Measurements from ENCODE around the gene ZNF341.

Gene ZNF341

GRCh38 chr20:33727806-33728205 is 4.0 kb upstream of the ZNF341 start:
- ChIA-PET POLR2A (no interaction called here), CTCF (interaction anchor here (0.7 kb wide), 1 partner anchor 522 kb away, joined by 6 read pairs; no protein-coding TSS in a partner anchor)
- peak; percentile 73 for TF ChIP-seq ZNF121 (tag by site-specific recombination; IDR thresholded peaks at IDR 0.05)
- TF ChIP-seq ZFHX2 (tag by site-specific recombination; conservative IDR thresholded peaks at IDR 0.05): no peak
- no peak for TF ChIP-seq ZNF514 (tag by site-specific recombination; IDR thresholded peaks at IDR 0.05)
- TF ChIP-seq RBAK (tag by site-specific recombination; IDR thresholded peaks at IDR 0.05): no peak
- no peak for TF ChIP-seq ZNF133 (tag by site-specific recombination; IDR thresholded peaks at IDR 0.05)
- no peak for TF ChIP-seq REPIN1 (tag by site-specific recombination; IDR thresholded peaks at IDR 0.05; ENCODE audit: low read depth)
- TF ChIP-seq ZBTB20 (tag by site-specific recombination; IDR thresholded peaks at IDR 0.05): no peak
- no peak for TF ChIP-seq ZBTB17 (tag by site-specific recombination; IDR thresholded peaks at IDR 0.05)

GRCh38 chr20:33728463-33728862 is 3.3 kb upstream of the ZNF341 start:
- CTCF ChIA-PET: no interaction called here
- TF ChIP-seq PRDM2 (tag by site-specific recombination; IDR thresholded peaks at IDR 0.05; ENCODE audit: borderline replicate concordance): no peak
- H3K4me3 ChIP-seq (ENCODE audit: low read depth, low read length): no peak overlapping the region
- H3K27ac ChIP-seq (ENCODE audit: extremely low read depth, low read depth, low read length): no peak overlapping the region
- POLR2A ChIA-PET: no interaction called here
- no peaks in the 10 kb centered on the region for H3K4me1 ChIP-seq (ENCODE audit: control insufficient read depth, insufficient read depth, low read length)
- H3K36me3 ChIP-seq (ENCODE audit: control insufficient read depth in 2 of 2, insufficient read depth in 1 of 2, low read length in 2 of 2): no peaks in the 10 kb centered on the region
- H3K9me3 ChIP-seq (ENCODE audit: control insufficient read depth, insufficient read depth, low read depth, low read length): no peaks in the 10 kb centered on the region

More at GRCh38 chr20:33727806-33728205, 4.0 kb upstream of the ZNF341 start:
- Histone ChIP-seq H3K4me3 (ENCODE audit: low read depth, low read length) (no peak overlapping the region), H3K9me3 (ENCODE audit: control insufficient read depth, insufficient read depth, low read depth, low read length) (no peaks in the 10 kb centered on the region), H3K4me1 (ENCODE audit: control insufficient read depth, insufficient read depth, low read length) (no peaks in the 10 kb centered on the region), H3K27ac (ENCODE audit: extremely low read depth, low read depth, low read length) (no peak overlapping the region), H3K36me3 (ENCODE audit: control insufficient read depth in 2 of 2, insufficient read depth in 1 of 2, low read length in 2 of 2) (no peaks in the 10 kb centered on the region)

- H3K4me3 ChIP-seq (ENCODE audit: low read depth, low read length): no peak overlapping the region
- no peaks in the 10 kb centered on the region for H3K36me3 ChIP-seq (ENCODE audit: control insufficient read depth in 2 of 2, insufficient read depth in 1 of 2, low read length in 2 of 2)
- H3K4me1 ChIP-seq (ENCODE audit: control insufficient read depth, insufficient read depth, low read length): no peaks in the 10 kb centered on the region
- ChIA-PET CTCF (no interaction called here), POLR2A (no interaction called here)
- H3K27ac ChIP-seq (ENCODE audit: extremely low read depth, low read depth, low read length): no peak overlapping the region
- no peak for TF ChIP-seq EGR2 (tag by site-specific recombination; IDR thresholded peaks at IDR 0.05; ENCODE audit: low read depth)
- TF ChIP-seq ZBTB21 (tag by site-specific recombination; IDR thresholded peaks at IDR 0.05): no peak
- TF ChIP-seq OSR2 (tag by site-specific recombination; IDR thresholded peaks at IDR 0.05): no peak
- no peak for TF ChIP-seq ZNF624 (tag by site-specific recombination; IDR thresholded peaks at IDR 0.05)
- TF ChIP-seq ZNF266 (tag by site-specific recombination; IDR thresholded peaks at IDR 0.05; ENCODE audit: low read depth): no peak
- no peak for TF ChIP-seq ZNF248 (tag by site-specific recombination; IDR thresholded peaks at IDR 0.05)
- TF ChIP-seq INSM2 (tag by site-specific recombination; IDR thresholded peaks at IDR 0.05): no peak
- TF ChIP-seq ZNF488 (tag by site-specific recombination; IDR thresholded peaks at IDR 0.05): no peak
- no peak for TF ChIP-seq ZNF324 (tag by site-specific recombination; IDR thresholded peaks at IDR 0.05)
- no peak for TF ChIP-seq ZNF19 (tag by site-specific recombination; IDR thresholded peaks at IDR 0.05; ENCODE audit: low read depth)
- no peak for TF ChIP-seq ZFP69B (tag by site-specific recombination; IDR thresholded peaks at IDR 0.05)
- no peak for TF ChIP-seq HOXC10 (CRISPR knock-in tag; IDR thresholded peaks at IDR 0.05)
- no peak for TF ChIP-seq GFI1B (tag by site-specific recombination; IDR thresholded peaks at IDR 0.05)
- TF ChIP-seq ZNF76 (tag by site-specific recombination; IDR thresholded peaks at IDR 0.05; ENCODE audit: borderline replicate concordance, low read depth): no peak
- no peak for TF ChIP-seq ZNF560 (tag by site-specific recombination; IDR thresholded peaks at IDR 0.05; ENCODE audit: borderline replicate concordance)
- no peak for TF ChIP-seq ZSCAN16 (tag by site-specific recombination; IDR thresholded peaks at IDR 0.05)
- TF ChIP-seq ZFHX2 (tag by site-specific recombination; conservative IDR thresholded peaks at IDR 0.05): no peak
- no peak for TF ChIP-seq ZNF416 (tag by site-specific recombination; IDR thresholded peaks at IDR 0.05)
- no peaks in the 10 kb centered on the region for H3K9me3 ChIP-seq (ENCODE audit: control insufficient read depth, insufficient read depth, low read depth, low read length)
Observed at GRCh38 chr20:33729101-33729500, 2.7 kb upstream of the ZNF341 start.

Measured in HEK293 (cell line).